NT2/D1 (cell line): ENCODE data around the gene CDCA8.

Experiments used
- YY1 ChIP-seq: IDR thresholded peaks from 2 replicates; pipeline ENCODE4 v1.6.1; 2011; ENCODE audit not compliant: insufficient read length, insufficient read depth
- ZNF274 ChIP-seq: IDR thresholded peaks from 2 replicates; pipeline ENCODE4 v1.6.1; 2011; ENCODE audit warnings: mild to moderate bottlenecking, low read depth, low read length

DNA sequence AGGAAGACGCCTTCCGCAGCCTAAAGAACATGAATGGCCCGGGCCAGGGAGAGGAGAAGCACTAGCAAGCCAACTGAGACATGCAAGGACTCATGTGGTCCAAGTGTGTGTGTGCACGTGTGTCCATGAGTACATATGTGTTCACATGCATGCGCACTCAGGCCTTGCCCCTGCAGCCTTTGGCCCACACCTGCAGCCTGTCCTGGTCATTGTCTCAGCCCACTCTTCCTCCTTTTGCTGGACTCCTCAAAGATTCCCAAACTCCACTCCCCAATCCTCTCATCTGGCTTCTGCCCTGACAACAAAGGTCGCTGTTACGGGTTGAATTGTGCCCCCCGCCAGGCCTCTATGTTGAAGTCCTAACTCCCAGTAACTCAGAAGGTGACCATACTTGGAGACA, 21.9 kb downstream of the CDCA8 start:
- TF ChIP-seq ZNF274 (no peak), YY1 (no peak)
